Upper lobe of left lung (tissue), 6 donors: Measurements from ENCODE around the gene SPN. TPM values are rescaled to one million over a fixed set of nuclear protein-coding genes. Genes with fewer than 3 reads are reported as not detected.
"Not testable (repeated sequence)": the region's sequence is repeated elsewhere in the genome, so short reads cannot be mapped to it uniquely, and the experiment has no call there.

Experiments
- ATAC-seq, 2 donors: fragments of 200-7000 bp; cut with Tn5 transposase; one replicate each; pipeline ENCODE4 v1.9.1; 2022; ENCODE audit warnings: mild to moderate bottlenecking in 2 of 2, moderate library complexity in 2 of 2; ENCODE audit not compliant: low FRiP score in 2 of 2
- DNase-seq, 2 donors: peaks; one replicate each; pipeline ENCODE4 v3.0.0-alpha.2; 2019 to 2020
- H3K27ac ChIP-seq, 4 donors: fragments of 200-600 bp; sonication (generic); one replicate each; pipeline ENCODE4 v1.5.1; 2016 to 2019
- H3K27me3 ChIP-seq, 4 donors: fragments of 200-600 bp; sonication (generic); one replicate each; pipeline ENCODE4 v1.5.1; 2017 to 2019
- H3K36me3 ChIP-seq, 4 donors: fragments of 200-600 bp; sonication (generic); one replicate each; pipeline ENCODE4 v1.5.1; 2016 to 2019
- H3K4me1 ChIP-seq, 4 donors: fragments of 200-600 bp; sonication (generic); one replicate each; pipeline ENCODE4 v1.5.1; 2018 to 2019
- H3K4me3 ChIP-seq, 4 donors: fragments of 200-600 bp; sonication (generic); one replicate each; pipeline ENCODE4 v1.5.1; 2017 to 2019; ENCODE audit warnings: mild to moderate bottlenecking in 2 of 4, moderate library complexity in 1 of 4
- H3K9me3 ChIP-seq, 4 donors: fragments of 200-600 bp; sonication (generic); one replicate each; pipeline ENCODE4 v1.5.1; 2018 to 2019
- CTCF ChIP-seq, 6 experiments: fragments of 450-650 bp in 4 of 6; fragments of 200-600 bp in 2 of 6; sonication (generic) in 2 of 6; IDR thresholded peaks; one replicate each; pipeline ENCODE4 v1.5.1; 2016 to 2019; ENCODE audit warnings: antibody characterized with exemption in 6 of 6
- EP300 ChIP-seq, 4 donors: sonication (generic); formaldehyde crosslinking; IDR thresholded peaks; one replicate each; pipeline ENCODE4 v1.5.1; 2017; ENCODE audit warnings: antibody characterized with exemption in 4 of 4, control low read depth in 2 of 4
- POLR2A ChIP-seq, 4 donors: fragments of 450-650 bp; IDR thresholded peaks; one replicate each; pipeline ENCODE4 v1.5.1; 2016 to 2017; ENCODE audit warnings: antibody characterized with exemption in 4 of 4, mild to moderate bottlenecking in 2 of 4
- POLR2AphosphoS5 ChIP-seq, 2 donors: sonication (generic); formaldehyde crosslinking; IDR thresholded peaks; one replicate each; pipeline ENCODE4 v1.5.1; 2017; ENCODE audit warnings: antibody characterized with exemption in 2 of 2
- WGBS, 2 donors: methylation state at CpG; one replicate each; pipeline ENCODE4 v1.1.5; 2017 to 2018; 5-methylcytosine and 5-hydroxymethylcytosine counted together
- total RNA-seq, 6 donors: library from RNA; depleted of rRNA in 4 of 6; stranded (reverse); fragments of >200 nt in 4 of 6; gene quantifications; one replicate each; pipeline versions ENCODE4 v1.1.0 to v1.2.1, GENCODE V29; 2016 to 2021
- donor health status: DM: no; HTN: no; CAD: no; lungs with moderate emphysema.
- donor health status: DM: no; HTN: yes; CAD: no; lungs with severe emphysema.

SPN gene
- total RNA-seq, 6 donors from 2014 or later: 16.8 to 112 (median 39.7) TPM

- H3K4me3 ChIP-seq: no peak overlapping the region
- no peak overlapping the region for H3K27ac ChIP-seq
- DNase-seq (no peak), ATAC-seq (peak in 1 of 2 donors; percentile 66)
- no peaks in the 10 kb centered on the region for H3K36me3 ChIP-seq
- H3K9me3 ChIP-seq: no peaks in the 10 kb centered on the region
- TF ChIP-seq CTCF (IDR thresholded peaks at IDR 0.05): no peak
- no peaks in the 10 kb centered on the region for H3K27me3 ChIP-seq
- 65 to 71% methylated on average over 9 of the region's 9 CpGs for WGBS, 2 donors
- H3K4me1 ChIP-seq: no peaks in the 10 kb centered on the region
These were observed 13.2 kb upstream of the SPN start for GRCh38 chr16:29649588-29650494.

GRCh38 chr16:29650771-29651170 lies 12.3 kb upstream of the SPN start:
- no peak for TF ChIP-seq CTCF (IDR thresholded peaks at IDR 0.05)
- TF ChIP-seq POLR2AphosphoS5 (IDR thresholded peaks at IDR 0.05): no peak
- TF ChIP-seq EP300 (IDR thresholded peaks at IDR 0.05): no peak
- TF ChIP-seq POLR2A (IDR thresholded peaks at IDR 0.05): no peak
- Histone ChIP-seq H3K36me3 (no peaks in the 10 kb centered on the region), H3K9me3 (no peaks in the 10 kb centered on the region), H3K27me3 (no peaks in the 10 kb centered on the region), H3K4me1 (no peaks in the 10 kb centered on the region), H3K4me3 (no peak overlapping the region), H3K27ac (no peak overlapping the region)
- ATAC-seq (no peak), DNase-seq (no peak)
- WGBS, 2 donors: 88 to 96% methylated on average over 2 of the region's 2 CpGs

- DNase-seq: no peak
- H3K27ac ChIP-seq: no peak overlapping the region
- H3K4me1 ChIP-seq: no peaks in the 10 kb centered on the region
- no peaks in the 10 kb centered on the region for H3K9me3 ChIP-seq
- no peak for TF ChIP-seq POLR2A (IDR thresholded peaks at IDR 0.05)
- no peak for TF ChIP-seq EP300 (IDR thresholded peaks at IDR 0.05)
- no peak for TF ChIP-seq CTCF (IDR thresholded peaks at IDR 0.05)
- TF ChIP-seq POLR2AphosphoS5 (IDR thresholded peaks at IDR 0.05): no peak
- no peaks in the 10 kb centered on the region for H3K27me3 ChIP-seq
- 89 to 94% methylated on average over 2 of the region's 2 CpGs for WGBS, 2 donors
- no peak for ATAC-seq
- H3K36me3 ChIP-seq: no peaks in the 10 kb centered on the region
- no peak overlapping the region for H3K4me3 ChIP-seq
These were observed 11.2 kb upstream of the SPN start for GRCh38 chr16:29651774-29652349.

- TF ChIP-seq EP300 (IDR thresholded peaks at IDR 0.05) (no peak), POLR2A (IDR thresholded peaks at IDR 0.05) (no peak), POLR2AphosphoS5 (IDR thresholded peaks at IDR 0.05) (no peak), CTCF (IDR thresholded peaks at IDR 0.05) (no peak)
- peak; percentile 46 to 47 for DNase-seq
- ATAC-seq: peak in 1 of 2 donors; percentile 40
These were observed 9.6 kb upstream of the SPN start for GRCh38 chr16:29653471-29653870.

GRCh38 chr16:29653890-29654289 lies 9.2 kb upstream of the SPN start:
- 89 to 90% methylated on average over 7 of the region's 7 CpGs for whole genome bisulfite sequencing, 2 donors
- not testable (repeated sequence) for H3K27me3 ChIP-seq, H3K36me3 ChIP-seq, H3K4me1 ChIP-seq, H3K9me3 ChIP-seq, H3K4me3 ChIP-seq, ATAC-seq, H3K27ac ChIP-seq, DNase-seq

More at GRCh38 chr16:29653471-29653870, 9.6 kb upstream of the SPN start:
- H3K27ac ChIP-seq: no peak overlapping the region
- no peaks in the 10 kb centered on the region for H3K4me1 ChIP-seq
- H3K36me3 ChIP-seq: no peaks in the 10 kb centered on the region
- H3K27me3 ChIP-seq: no peaks in the 10 kb centered on the region
- 61 to 63% methylated on average over 10 to 12 of the region's 12 CpGs for WGBS, 2 donors
- no peak overlapping the region for H3K4me3 ChIP-seq
- no peaks in the 10 kb centered on the region for H3K9me3 ChIP-seq
